ENCODE results near the gene LARGE1. TPM values are rescaled to one million over a fixed set of nuclear protein-coding genes. Genes with fewer than 3 reads are reported as not detected.
A peak's percentile ranks its signal among the peaks of the same experiment; 100 is the strongest.

LARGE1 gene
- polyA plus RNA-seq, 3 donors = 0.05 to 0.13 TPM; not detected in 1

DNA sequence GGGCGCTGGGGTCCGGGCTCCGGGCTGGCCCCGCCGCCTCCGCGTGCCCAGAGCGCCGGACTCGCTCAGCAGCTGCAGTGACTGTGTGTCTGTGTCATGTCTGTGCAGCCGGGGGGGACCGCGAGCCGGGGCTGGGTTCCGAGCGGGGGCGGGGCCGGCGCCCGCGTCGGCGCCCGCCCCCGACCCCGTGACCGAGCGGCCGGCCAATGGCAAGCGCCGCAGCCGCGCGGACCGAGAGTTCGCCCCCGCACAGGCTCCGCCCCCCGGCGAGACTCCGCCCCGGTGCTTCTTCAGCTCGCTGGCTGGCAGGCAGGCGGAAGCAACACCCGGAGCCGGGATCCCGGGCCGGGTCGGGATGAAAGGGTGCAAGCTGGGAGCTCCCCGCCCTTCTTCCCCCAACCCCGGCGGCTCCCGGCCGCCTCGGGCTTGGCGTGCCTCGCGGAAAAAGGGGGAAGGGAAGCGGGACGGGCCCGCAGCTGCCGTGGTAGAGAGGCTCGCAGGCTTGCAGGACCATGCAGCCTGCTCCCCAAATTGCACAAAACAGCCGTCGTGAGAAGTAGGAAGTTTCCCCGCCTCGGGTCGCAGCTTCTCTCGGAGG lies 750 bp upstream of the LARGE1 start:
- no peak for TF ChIP-seq CTCF (IDR thresholded peaks at IDR 0.05)
- Mint-ChIP-seq H3K9me3 (peaks cover 4 to 32% (median 28%) of the 10 kb centered on the region in 7 donors), H3K27me3 (ENCODE audit: low read depth in 3 of 3) (peaks cover 55 to 81% (median 67%) of the 10 kb centered on the region in 3 donors), H3K36me3 (peaks cover 5 to 12% of the 10 kb centered on the region in 2 donors), H3K4me1 (peaks cover 16% of the 10 kb centered on the region), H3K4me3 (peak overlapping the region; percentile 53 to 93), H3K27ac (no peak overlapping the region)
- peak overlapping the region; percentile 65 for H3K4me2 ChIP-seq (replicated peaks; ENCODE audit: extremely low read depth, low read length, poor library complexity, severe bottlenecking)
- no peaks in the 10 kb centered on the region for H4K20me1 ChIP-seq (ENCODE audit: insufficient read depth, low read length)
- H3K27me3 ChIP-seq (ENCODE audit: control insufficient read depth in 2 of 2, insufficient read depth in 2 of 2, low read length in 2 of 2) = peaks cover 67 to 70% of the 10 kb centered on the region in 2 donors
- WGBS (ENCODE audit: insufficient coverage) = under 1% methylated on average over 64 of the region's 69 CpGs
- no peak overlapping the region for H3K9ac ChIP-seq (ENCODE audit: insufficient read depth, low read length, poor library complexity, severe bottlenecking)
- intact Hi-C loops (cut with micrococcal nuclease) = no loop called here
- no peak overlapping the region for H3K27ac ChIP-seq (ENCODE audit: low read depth in 1 of 2, low read length in 2 of 2)
- H3K36me3 ChIP-seq (replicated peaks in 1 of 2; ENCODE audit: control insufficient read depth in 1 of 2, insufficient read depth in 2 of 2, low read length in 2 of 2) = no peaks in the 10 kb centered on the region
- H3K9me3 ChIP-seq (replicated peaks in 1 of 2; ENCODE audit: control insufficient read depth in 1 of 2, insufficient read depth in 1 of 2, low read length in 2 of 2) = peaks cover 10 to 45% of the 10 kb centered on the region in 2 donors
- H3K79me2 ChIP-seq (ENCODE audit: insufficient read depth, low read length) = no peaks in the 10 kb centered on the region
- peaks cover 20 to 28% of the 10 kb centered on the region in 2 donors for H3K4me1 ChIP-seq (ENCODE audit: control insufficient read depth in 1 of 2, insufficient read depth in 2 of 2, low read length in 2 of 2)
- peak overlapping the region in 2 of 3 experiments; percentile 27 to 63 for H3K4me3 ChIP-seq (replicated peaks in 1 of 3; ENCODE audit: low read depth in 2 of 3, low read length in 3 of 3)
- peak overlapping the region; percentile 50 for H2AFZ ChIP-seq (ENCODE audit: insufficient read depth, low read depth, low read length, poor library complexity, severe bottlenecking)
- peak; percentile 38 to 78 (median 78) for DNase-seq

- intact Hi-C loops (cut with micrococcal nuclease) = no loop called here
- H3K27me3 Mint-ChIP-seq (ENCODE audit: low read depth in 3 of 3) = peaks cover 58 to 82% (median 62%) of the 10 kb centered on the region in 3 donors
These were observed 682 bp downstream of the LARGE1 start for GRCh38 chr22:33919391-33920196.

More at GRCh38 chr22:33919391-33920196, 682 bp downstream of the LARGE1 start:
- TF ChIP-seq CTCF (IDR thresholded peaks at IDR 0.05) = no peak
- no peaks in the 10 kb centered on the region for H4K20me1 ChIP-seq (ENCODE audit: insufficient read depth, low read length)
- peaks cover 16% of the 10 kb centered on the region for H3K4me1 Mint-ChIP-seq
- H3K27me3 ChIP-seq (ENCODE audit: control insufficient read depth in 2 of 2, insufficient read depth in 2 of 2, low read length in 2 of 2) = peaks cover 66 to 67% of the 10 kb centered on the region in 2 donors
- H3K9ac ChIP-seq (ENCODE audit: insufficient read depth, low read length, poor library complexity, severe bottlenecking) = no peak overlapping the region
- H3K4me3 Mint-ChIP-seq = peak overlapping the region; percentile 56 to 83
- peak overlapping the region in 1 of 3 experiments; percentile 44 for H3K4me3 ChIP-seq (replicated peaks in 1 of 3; ENCODE audit: low read depth in 2 of 3, low read length in 3 of 3)
- H3K9me3 Mint-ChIP-seq = peaks cover 4 to 32% (median 28%) of the 10 kb centered on the region in 7 donors
- no peaks in the 10 kb centered on the region for H3K36me3 ChIP-seq (replicated peaks in 1 of 2; ENCODE audit: control insufficient read depth in 1 of 2, insufficient read depth in 2 of 2, low read length in 2 of 2)
- peak overlapping the region in 1 of 7 donors; percentile 42 for H3K27ac Mint-ChIP-seq
- H3K36me3 Mint-ChIP-seq = peaks cover 5 to 12% of the 10 kb centered on the region in 2 donors
- H3K27ac ChIP-seq (ENCODE audit: low read depth in 1 of 2, low read length in 2 of 2) = no peak overlapping the region
- H3K4me1 ChIP-seq (ENCODE audit: control insufficient read depth in 1 of 2, insufficient read depth in 2 of 2, low read length in 2 of 2) = peaks cover 20 to 28% of the 10 kb centered on the region in 2 donors
- no peaks in the 10 kb centered on the region for H3K79me2 ChIP-seq (ENCODE audit: insufficient read depth, low read length)
- WGBS (ENCODE audit: insufficient coverage) = under 1% methylated on average over 57 of the region's 57 CpGs
- H3K9me3 ChIP-seq (replicated peaks in 1 of 2; ENCODE audit: control insufficient read depth in 1 of 2, insufficient read depth in 1 of 2, low read length in 2 of 2) = peaks cover 10 to 45% of the 10 kb centered on the region in 2 donors
- peak overlapping the region; percentile 60 for H3K4me2 ChIP-seq (replicated peaks; ENCODE audit: extremely low read depth, low read length, poor library complexity, severe bottlenecking)
- no peak overlapping the region for H2AFZ ChIP-seq (ENCODE audit: insufficient read depth, low read depth, low read length, poor library complexity, severe bottlenecking)
- peak in 1 of 3 donors; percentile 7 for DNase-seq
